IMR-90 (cell line): ENCODE results near the gene KIF16B. TPM values are rescaled to one million over a fixed set of nuclear protein-coding genes. Genes with fewer than 3 reads are reported as not detected.

ENCODE experiments used
- ATAC-seq: fragments of 200-7000 bp; cut with Tn5 transposase; 2 replicates; pipeline ENCODE4 v1.9.1; 2020; ENCODE audit warnings: low read depth, mild to moderate bottlenecking, moderate library complexity
- BruUV-seq: library from RNA; stranded (reverse); fragments of 400-500 nt; replicated peaks from 2 replicates; lab custom pipeline; 2021; lab: Mats Ljungman, UMichigan
- CTCF ChIA-PET: fragments of 300-600 bp; formaldehyde crosslinking; extraction: SDS; loops from one replicate; lab custom pipeline; 2021; ENCODE audit warnings: antibody characterized with exemption; lab: Yijun Ruan, JAX
- POLR2A ChIA-PET: fragments of 300-600 bp; sonication (Branson Sonifier 250); formaldehyde crosslinking; loops from one replicate; lab custom pipeline; 2022; ENCODE audit warnings: antibody characterized with exemption; ENCODE audit not compliant: unreplicated experiment; lab: Charles Lee
- DNase-seq: peaks from one replicate; pipeline ENCODE4 v3.0.0; 2013
- H2AFZ ChIP-seq: replicated peaks from 2 replicates; pipeline ENCODE3; 2013; ENCODE audit warnings: low read length, mild to moderate bottlenecking; ENCODE audit not compliant: poor library complexity
- H2AK5ac ChIP-seq: 2 replicates; pipeline ENCODE4 v1.6.1; 2013; ENCODE audit warnings: low read depth, low read length, inconsistent platforms
- H2AK9ac ChIP-seq: replicated peaks from 2 replicates; pipeline ENCODE3; 2013; ENCODE audit warnings: mild to moderate bottlenecking, low read depth, low read length, moderate library complexity; ENCODE audit not compliant: poor library complexity
- H2BK120ac ChIP-seq: 2 replicates; pipeline ENCODE4 v1.6.1; 2013; ENCODE audit warnings: low read depth, low read length, inconsistent platforms
- H2BK15ac ChIP-seq: 3 replicates; pipeline ENCODE4 v1.6.1; 2013; ENCODE audit warnings: low read depth, low read length, inconsistent platforms
- H2BK20ac ChIP-seq: 2 replicates; pipeline ENCODE4 v1.6.1; 2013; ENCODE audit warnings: low read depth, mild to moderate bottlenecking, inconsistent platforms, low read length, moderate library complexity
- H2BK5ac ChIP-seq: 2 replicates; pipeline ENCODE4 v1.6.1; 2013; ENCODE audit warnings: mild to moderate bottlenecking, low read depth, low read length, inconsistent platforms; ENCODE audit not compliant: poor library complexity, severe bottlenecking
- H3K14ac ChIP-seq: replicated peaks from 2 replicates; pipeline ENCODE4 v1.6.1; 2013; ENCODE audit warnings: low read depth, low read length, inconsistent platforms
- H3K18ac ChIP-seq: 2 replicates; pipeline ENCODE4 v1.6.1; 2013; ENCODE audit warnings: low read depth, low read length, control low read depth
- H3K23ac ChIP-seq: 2 replicates; pipeline ENCODE4 v1.6.1; 2013; ENCODE audit warnings: low read depth, low read length, inconsistent platforms
- H3K27ac ChIP-seq: 2 replicates; pipeline ENCODE4 v1.5.1; 2013; ENCODE audit warnings: mild to moderate bottlenecking, control low read depth, low read length; ENCODE audit not compliant: insufficient read depth
- H3K27me3 ChIP-seq: 2 replicates; pipeline ENCODE4 v1.6.1; 2013; ENCODE audit warnings: low read length; ENCODE audit not compliant: control insufficient read depth, insufficient read depth
- H3K36me3 ChIP-seq: 2 replicates; pipeline ENCODE4 v1.6.1; 2013; ENCODE audit warnings: low read length, mixed read lengths; ENCODE audit not compliant: control insufficient read depth, insufficient read depth
- H3K4ac ChIP-seq: 2 replicates; pipeline ENCODE4 v1.6.1; 2013; ENCODE audit warnings: low read depth, low read length, inconsistent platforms
- H3K4me1 ChIP-seq: 2 replicates; pipeline ENCODE4 v1.6.1; 2013; ENCODE audit warnings: low read length, mixed read lengths; ENCODE audit not compliant: control insufficient read depth, insufficient read depth
- H3K4me2 ChIP-seq: 2 replicates; pipeline ENCODE4 v1.6.1; 2013; ENCODE audit warnings: low read depth, mild to moderate bottlenecking, control low read depth, low read length, moderate library complexity
- H3K4me3 ChIP-seq: 2 replicates; pipeline ENCODE4 v1.5.1; 2013; ENCODE audit warnings: low read depth, mild to moderate bottlenecking, control low read depth, low read length, moderate library complexity; ENCODE audit not compliant: insufficient read depth
- H3K56ac ChIP-seq: 2 replicates; pipeline ENCODE4 v1.6.1; 2013; ENCODE audit warnings: low read length, inconsistent platforms; ENCODE audit not compliant: insufficient read depth; ENCODE audit errors: extremely low read depth
- H3K79me1 ChIP-seq, 2 experiments: 2 replicates each; pipeline ENCODE4 v1.6.1; 2013; ENCODE audit warnings: low read length in 2 of 2, inconsistent platforms in 1 of 2, low read depth in 1 of 2
- H3K9ac ChIP-seq: 2 replicates; pipeline ENCODE4 v1.6.1; 2013; ENCODE audit warnings: low read depth, low read length, control low read depth
- H3K9me1 ChIP-seq: 2 replicates; pipeline ENCODE4 v1.6.1; 2013; ENCODE audit warnings: low read length, inconsistent platforms; ENCODE audit not compliant: insufficient read depth
- H3K9me3 ChIP-seq: 2 replicates; pipeline ENCODE4 v1.6.1; 2013; ENCODE audit warnings: low read length; ENCODE audit not compliant: control insufficient read depth, insufficient read depth
- H4K20me1 ChIP-seq: 2 replicates; pipeline ENCODE4 v1.6.1; 2013; ENCODE audit warnings: low read length, inconsistent platforms; ENCODE audit not compliant: insufficient read depth
- H4K5ac ChIP-seq: 2 replicates; pipeline ENCODE4 v1.6.1; 2013; ENCODE audit warnings: mild to moderate bottlenecking, low read depth, low read length, control low read depth
- H4K8ac ChIP-seq, 2 experiments: 2 replicates each; pipeline ENCODE4 v1.6.1; 2013; ENCODE audit warnings: low read depth in 2 of 2, low read length in 2 of 2, control low read depth in 1 of 2, inconsistent platforms in 1 of 2
- H4K91ac ChIP-seq: 2 replicates; pipeline ENCODE4 v1.6.1; 2013; ENCODE audit warnings: low read depth, low read length, inconsistent platforms; ENCODE audit not compliant: insufficient read depth
- CEBPB ChIP-seq: IDR thresholded peaks from 2 replicates; pipeline ENCODE4 v1.6.1; 2012; ENCODE audit warnings: low read depth, low read length, improper control_type of control experiment
- CHD1 ChIP-seq: IDR thresholded peaks from 2 replicates; pipeline ENCODE4 v1.6.1; 2012; ENCODE audit warnings: low read depth, low read length, improper control_type of control experiment
- CTCF ChIP-seq: conservative IDR thresholded peaks from 2 replicates; pipeline ENCODE4 v1.5.1; 2012; ENCODE audit warnings: mild to moderate bottlenecking, low read depth, low read length, improper control_type of control experiment
- FOS ChIP-seq: fragments of 150-350 bp; IDR thresholded peaks from 2 replicates; pipeline ENCODE4 v1.6.1; 2016; ENCODE audit warnings: low read depth, low read length
- MAFK ChIP-seq: IDR thresholded peaks from 2 replicates; pipeline ENCODE4 v1.6.1; 2012; ENCODE audit warnings: low read depth, low read length, improper control_type of control experiment
- MAZ ChIP-seq: IDR thresholded peaks from 2 replicates; pipeline ENCODE4 v1.6.1; 2012; ENCODE audit warnings: low read depth, mild to moderate bottlenecking, low read length, improper control_type of control experiment, moderate library complexity, borderline replicate concordance
- MXI1 ChIP-seq: IDR thresholded peaks from 2 replicates; pipeline ENCODE4 v1.6.1; 2012; ENCODE audit warnings: low read depth, mild to moderate bottlenecking, low read length, moderate library complexity, borderline replicate concordance
- NFE2L2 ChIP-seq: fragments of 150-350 bp; IDR thresholded peaks from 2 replicates; pipeline ENCODE4 v1.6.1; 2016; ENCODE audit warnings: low read depth, mild to moderate bottlenecking, low read length
- POLR2A ChIP-seq: IDR thresholded peaks from 2 replicates; pipeline ENCODE4 v1.6.1; 2012; ENCODE audit warnings: mild to moderate bottlenecking, low read depth, low read length
- RAD21 ChIP-seq: IDR thresholded peaks from 2 replicates; pipeline ENCODE4 v1.6.1; 2012; ENCODE audit warnings: low read length, improper control_type of control experiment
- RCOR1 ChIP-seq: IDR thresholded peaks from 2 replicates; pipeline ENCODE4 v1.6.1; 2012; ENCODE audit warnings: mild to moderate bottlenecking, low read length, improper control_type of control experiment; ENCODE audit not compliant: insufficient replicate concordance
- RFX5 ChIP-seq: IDR thresholded peaks from 2 replicates; pipeline ENCODE4 v1.8.0; 2012; ENCODE audit warnings: low read depth, mild to moderate bottlenecking, low read length, moderate library complexity
- SMC3 ChIP-seq: fragments of 150-350 bp; IDR thresholded peaks from 2 replicates; pipeline ENCODE4 v1.6.1; 2016; ENCODE audit warnings: low read depth, mild to moderate bottlenecking, antibody characterized with exemption, low read length, moderate library complexity
- USF2 ChIP-seq: fragments of 150-350 bp; IDR thresholded peaks from 2 replicates; pipeline ENCODE4 v1.6.1; 2017; ENCODE audit warnings: mild to moderate bottlenecking, antibody characterized with exemption, low read length, low read depth
- WGBS, 2 experiments: methylation state at CpG; one replicate each; pipeline versions ENCODE4 v1.1.5 to v1.1.7; 2013; ENCODE audit warnings: missing lambda C conversion rate in 2 of 2; ENCODE audit not compliant: insufficient read length in 1 of 2; ENCODE audit errors: extremely low coverage in 2 of 2; 5-methylcytosine and 5-hydroxymethylcytosine counted together
- dilution Hi-C: fragments of 300-500 bp; cut with HindIII; formaldehyde crosslinking; loops from one replicate; pipeline ENCODE4 v1.14.3; 2018; ENCODE audit warnings: low sequenced_read_pairs; ENCODE audit not compliant: unreplicated experiment
- in situ Hi-C: fragments of 300-500 bp; cut with MboI; formaldehyde crosslinking; loops from 3 replicates; pipeline ENCODE4 v1.14.3; 2019; ENCODE audit warnings: low sequenced_read_pairs, inconsistent platforms, mixed read lengths
- intact Hi-C: fragments of 100-400 bp; cut with micrococcal nuclease; formaldehyde crosslinking; loops from 2 replicates; pipeline ENCODE4 v1.10.0; 2022
- polyA plus RNA-seq, 3 experiments: library from polyadenylated mRNA; depleted of rRNA; stranded (reverse); fragments of >200 nt; gene quantifications; 2 replicates each; pipeline ENCODE4 v1.2.3, GENCODE V29; 2012; ENCODE audit warnings: low replicate concordance in 1 of 3
- total RNA-seq: library from RNA; depleted of rRNA; stranded (reverse); fragments of >200 nt; gene quantifications from 2 replicates; pipeline ENCODE4 v1.2.3, GENCODE V29; 2012
- TF ChIP-seq, protein P1 (sequence below): fragments of 150-350 bp; IDR thresholded peaks from 2 replicates; pipeline ENCODE4 v1.6.1; 2016; ENCODE audit warnings: low read depth, mild to moderate bottlenecking, low read length, moderate library complexity, borderline replicate concordance

The KIF16B gene
- total and polyA plus RNA-seq, 2 of the 4 experiments (the other 2 are of a cell fraction): 4.7 to 10.0 TPM

DNA sequence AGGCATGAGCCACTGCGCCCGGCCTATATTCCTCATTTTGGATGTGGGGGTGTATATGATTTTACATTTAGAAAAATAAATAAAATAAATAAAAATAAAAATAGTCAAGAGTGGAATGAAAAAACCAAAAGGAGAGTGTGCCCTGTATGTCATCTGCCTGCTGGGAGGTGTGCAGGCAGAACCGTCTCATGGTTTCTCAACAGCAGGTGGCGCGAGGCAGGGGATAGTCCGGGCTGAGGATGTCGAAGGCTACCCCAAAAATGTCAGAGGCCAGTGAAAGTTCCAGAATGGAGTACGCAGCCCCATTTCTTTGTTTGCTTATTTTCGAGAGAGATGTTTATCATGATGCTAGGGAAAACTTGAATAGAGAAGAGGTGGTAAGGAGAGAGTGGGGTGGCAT, 16.4 kb upstream of the KIF16B start:
- H4K5ac ChIP-seq: no peak overlapping the region
- no peak overlapping the region for H3K56ac ChIP-seq
- H3K9ac ChIP-seq: no peak overlapping the region
- no peaks in the 10 kb centered on the region for H3K79me1 ChIP-seq
- H2AK9ac ChIP-seq: no peak overlapping the region
- no peak overlapping the region for H3K23ac ChIP-seq
- ChIA-PET POLR2A (no interaction called here), CTCF (no interaction called here)
- no peak overlapping the region for H2AFZ ChIP-seq
- H2BK15ac ChIP-seq: no peak overlapping the region
- in situ Hi-C loops: no loop called here
- H3K14ac ChIP-seq: no peak overlapping the region
- intact Hi-C loops: no loop called here
- no TSS peak for BruUV-seq
- H3K27ac ChIP-seq: no peak overlapping the region
- no peak overlapping the region for H2BK20ac ChIP-seq
- H3K4me3 ChIP-seq: no peak overlapping the region
- dilution Hi-C loops: no loop called here
- no peaks in the 10 kb centered on the region for H4K20me1 ChIP-seq
- H4K91ac ChIP-seq: no peak overlapping the region
- ATAC-seq (no peak), DNase-seq (no peak)
- no peaks in the 10 kb centered on the region for H3K9me3 ChIP-seq
- H3K18ac ChIP-seq: no peak overlapping the region
- no peaks in the 10 kb centered on the region for H3K4me1 ChIP-seq
- no peak overlapping the region for H3K4ac ChIP-seq
- no peaks in the 10 kb centered on the region for H3K9me1 ChIP-seq
- no peak overlapping the region for H2BK120ac ChIP-seq
- no peak overlapping the region for H3K4me2 ChIP-seq
- H3K27me3 ChIP-seq: peaks cover 17% of the 10 kb centered on the region
- H4K8ac ChIP-seq: no peak overlapping the region
- no peak overlapping the region for H2AK5ac ChIP-seq
- no peak overlapping the region for H2BK5ac ChIP-seq
- TF ChIP-seq MXI1 (no peak), RAD21 (no peak), CHD1 (no peak), USF2 (no peak), MAFK (no peak), FOS (no peak), RFX5 (no peak), RCOR1 (no peak), MAZ (no peak), SMC3 (no peak), NFE2L2 (no peak), CTCF (no peak), POLR2A (no peak), CEBPB (no peak)
- TF ChIP-seq, protein P1, sequence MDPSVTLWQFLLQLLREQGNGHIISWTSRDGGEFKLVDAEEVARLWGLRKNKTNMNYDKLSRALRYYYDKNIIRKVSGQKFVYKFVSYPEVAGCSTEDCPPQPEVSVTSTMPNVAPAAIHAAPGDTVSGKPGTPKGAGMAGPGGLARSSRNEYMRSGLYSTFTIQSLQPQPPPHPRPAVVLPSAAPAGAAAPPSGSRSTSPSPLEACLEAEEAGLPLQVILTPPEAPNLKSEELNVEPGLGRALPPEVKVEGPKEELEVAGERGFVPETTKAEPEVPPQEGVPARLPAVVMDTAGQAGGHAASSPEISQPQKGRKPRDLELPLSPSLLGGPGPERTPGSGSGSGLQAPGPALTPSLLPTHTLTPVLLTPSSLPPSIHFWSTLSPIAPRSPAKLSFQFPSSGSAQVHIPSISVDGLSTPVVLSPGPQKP: no peak
- no peaks in the 10 kb centered on the region for H3K36me3 ChIP-seq
- WGBS, 2 experiments: 100% methylated on average over 1 of the region's 9 CpGs; no CpG with 5 or more reads in 1 of the 2 experiments
